ENCODE results near the gene ARPP21. TPM values are rescaled to one million over a fixed set of nuclear protein-coding genes. Genes with fewer than 3 reads are reported as not detected.
"Not testable (repeated sequence)": the region's sequence is repeated elsewhere in the genome, so short reads cannot be mapped to it uniquely, and the experiment has no call there.

The ARPP21 gene
- total and polyA plus RNA-seq, 8 donors = 0.26 to 0.31 TPM; not detected in 6

- Histone ChIP-seq H3K27ac (no peak overlapping the region), H3K4me3 (no peak overlapping the region), H3K4me1 (no peaks in the 10 kb centered on the region), H3K9me3 (no peaks in the 10 kb centered on the region), H3K27me3 (no peaks in the 10 kb centered on the region), H3K36me3 (no peaks in the 10 kb centered on the region)
- WGBS, 2 donors = 79 to 94% methylated on average over 1 of the region's 1 CpG
- no peak for TF ChIP-seq CTCF (IDR thresholded peaks at IDR 0.05)
- ATAC-seq = no peak
- DNase-seq = no peak
- FAIRE-seq = no peak
- intact Hi-C loops (cut with DNase I) = no loop called here
These were observed 22.0 kb upstream of the ARPP21 start for GRCh38 chr3:35617370-35617769.

GRCh38 chr3:35620238-35620637 is 19.1 kb upstream of the ARPP21 start:
- H3K27ac ChIP-seq; H3K4me3 ChIP-seq; DNase-seq; FAIRE-seq; H3K36me3 ChIP-seq; H3K4me1 ChIP-seq; H3K9me3 ChIP-seq; ATAC-seq; H3K27me3 ChIP-seq; intact Hi-C loops (cut with DNase I): not testable (repeated sequence)
- 67 to 71% methylated on average over 2 of the region's 2 CpGs for WGBS, 2 donors

- Histone ChIP-seq H3K27ac (no peak overlapping the region), H3K4me1 (no peaks in the 10 kb centered on the region), H3K9me3 (no peaks in the 10 kb centered on the region), H3K27me3 (no peaks in the 10 kb centered on the region), H3K36me3 (no peaks in the 10 kb centered on the region), H3K4me3 (no peak overlapping the region)
- DNase-seq (no peak), FAIRE-seq (no peak), ATAC-seq (no peak)
- 62 to 70% methylated on average over 2 of the region's 2 CpGs for WGBS, 2 donors
- intact Hi-C loops (cut with DNase I) = no loop called here
- TF ChIP-seq CTCF (IDR thresholded peaks at IDR 0.05) = no peak
These were observed 14.6 kb upstream of the ARPP21 start for GRCh38 chr3:35624698-35625097.

GRCh38 chr3:35633332-35634124 is 5.8 kb upstream of the ARPP21 start:
- peaks cover 0 to 2% (median 0%) of the 10 kb centered on the region in 4 donors for H3K27me3 ChIP-seq
- intact Hi-C loops (cut with DNase I) = no loop called here
- no peak overlapping the region for H3K4me3 ChIP-seq
- H3K27ac ChIP-seq = no peak overlapping the region
- H3K4me1 ChIP-seq = no peaks in the 10 kb centered on the region
- TF ChIP-seq CTCF (IDR thresholded peaks at IDR 0.05) = no peak
- FAIRE-seq = no peak
- no peak for ATAC-seq
- no peaks in the 10 kb centered on the region for H3K36me3 ChIP-seq
- H3K9me3 ChIP-seq = no peaks in the 10 kb centered on the region
- DNase-seq = no peak
- WGBS, 2 donors = 57 to 72% methylated on average over 4 of the region's 4 CpGs

GRCh38 chr3:35635407-35635806 is 3.9 kb upstream of the ARPP21 start:
- DNase-seq (no peak), ATAC-seq (no peak), FAIRE-seq (no peak)
- no peak for TF ChIP-seq CTCF (IDR thresholded peaks at IDR 0.05)
- Histone ChIP-seq H3K4me1 (peaks cover 0 to 5% (median 3%) of the 10 kb centered on the region in 3 donors), H3K4me3 (no peak overlapping the region), H3K9me3 (no peaks in the 10 kb centered on the region), H3K36me3 (no peaks in the 10 kb centered on the region), H3K27ac (no peak overlapping the region), H3K27me3 (peaks cover 0 to 17% (median 7%) of the 10 kb centered on the region in 4 donors)
- intact Hi-C loops (cut with DNase I) = no loop called here
- WGBS, 2 donors = 46 to 57% methylated on average over 3 of the region's 3 CpGs
